Lower leg skin (tissue), 4 donors: ENCODE results near the gene GPR83. TPM values are rescaled to one million over a fixed set of nuclear protein-coding genes. Genes with fewer than 3 reads are reported as not detected.

Experiments
- DNase-seq, 2 donors: peaks; one replicate each; pipeline ENCODE4 v3.0.0-alpha.2; 2019; ENCODE audit warnings: low spot score in 2 of 2
- H3K4me3 ChIP-seq: fragments of 200-600 bp; sonication (generic); 2 replicates; pipeline ENCODE4 v1.5.1; 2017; ENCODE audit warnings: mild to moderate bottlenecking, low read depth; ENCODE audit not compliant: poor library complexity, severe bottlenecking
- POLR2A ChIP-seq, 2 donors: fragments of 450-650 bp; IDR thresholded peaks; one replicate each; pipeline ENCODE4 v1.6.1; 2016 to 2017; ENCODE audit warnings: antibody characterized with exemption in 2 of 2, mild to moderate bottlenecking in 1 of 2, moderate library complexity in 1 of 2
- WGBS, 2 donors: methylation state at CpG; one replicate each; pipeline ENCODE4 v1.1.5; 2018; 5-methylcytosine and 5-hydroxymethylcytosine counted together
- intact Hi-C: fragments of 100-400 bp; cut with DNase I; formaldehyde crosslinking; loops from one replicate; pipeline ENCODE4 v1.15.0; 2023; ENCODE audit warnings: low total_unique reads
- total RNA-seq, 4 donors: library from RNA; depleted of rRNA; stranded (reverse); fragments of >200 nt; gene quantifications; one replicate each; pipeline ENCODE4 v1.1.0, GENCODE V29; 2016
- TF ChIP-seq, protein P1 (sequence below), 3 donors: fragments of 450-650 bp; IDR thresholded peaks; one replicate each; pipeline ENCODE4 v1.5.1; 2016; ENCODE audit warnings: antibody characterized with exemption in 3 of 3, mild to moderate bottlenecking in 3 of 3, moderate library complexity in 2 of 3

The GPR83 gene
- total RNA-seq, 4 donors from 2014 or later = 0.29 TPM; not detected in 3

DNA sequence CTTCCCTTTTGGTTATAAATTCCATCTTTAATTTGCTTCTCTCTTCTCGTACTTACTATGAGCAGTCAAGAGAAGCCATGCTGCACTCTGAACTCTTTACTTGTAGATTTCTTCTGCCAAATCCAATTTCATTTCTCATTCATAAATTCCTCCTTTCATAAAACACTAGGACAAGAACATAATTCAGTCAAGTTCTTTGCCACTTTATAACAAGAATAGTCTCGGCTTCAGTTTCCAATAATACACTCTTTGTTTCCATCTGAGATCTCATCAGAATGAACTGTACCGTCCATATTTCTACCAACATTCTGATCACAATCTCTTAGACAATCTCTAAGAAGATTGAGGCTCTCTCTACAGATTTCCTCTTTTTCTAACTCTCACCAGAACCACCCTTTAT lies 71.7 kb downstream of the GPR83 start:
- no peak for DNase-seq
- intact Hi-C loops = no loop called here
- 77 to 78% methylated on average over 3 of the region's 3 CpGs for WGBS, 2 donors
- TF ChIP-seq, protein P1, sequence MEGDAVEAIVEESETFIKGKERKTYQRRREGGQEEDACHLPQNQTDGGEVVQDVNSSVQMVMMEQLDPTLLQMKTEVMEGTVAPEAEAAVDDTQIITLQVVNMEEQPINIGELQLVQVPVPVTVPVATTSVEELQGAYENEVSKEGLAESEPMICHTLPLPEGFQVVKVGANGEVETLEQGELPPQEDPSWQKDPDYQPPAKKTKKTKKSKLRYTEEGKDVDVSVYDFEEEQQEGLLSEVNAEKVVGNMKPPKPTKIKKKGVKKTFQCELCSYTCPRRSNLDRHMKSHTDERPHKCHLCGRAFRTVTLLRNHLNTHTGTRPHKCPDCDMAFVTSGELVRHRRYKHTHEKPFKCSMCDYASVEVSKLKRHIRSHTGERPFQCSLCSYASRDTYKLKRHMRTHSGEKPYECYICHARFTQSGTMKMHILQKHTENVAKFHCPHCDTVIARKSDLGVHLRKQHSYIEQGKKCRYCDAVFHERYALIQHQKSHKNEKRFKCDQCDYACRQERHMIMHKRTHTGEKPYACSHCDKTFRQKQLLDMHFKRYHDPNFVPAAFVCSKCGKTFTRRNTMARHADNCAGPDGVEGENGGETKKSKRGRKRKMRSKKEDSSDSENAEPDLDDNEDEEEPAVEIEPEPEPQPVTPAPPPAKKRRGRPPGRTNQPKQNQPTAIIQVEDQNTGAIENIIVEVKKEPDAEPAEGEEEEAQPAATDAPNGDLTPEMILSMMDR (IDR thresholded peaks at IDR 0.05) = no peak
- no peak for TF ChIP-seq POLR2A (IDR thresholded peaks at IDR 0.05)
- no peak overlapping the region for H3K4me3 ChIP-seq

DNA sequence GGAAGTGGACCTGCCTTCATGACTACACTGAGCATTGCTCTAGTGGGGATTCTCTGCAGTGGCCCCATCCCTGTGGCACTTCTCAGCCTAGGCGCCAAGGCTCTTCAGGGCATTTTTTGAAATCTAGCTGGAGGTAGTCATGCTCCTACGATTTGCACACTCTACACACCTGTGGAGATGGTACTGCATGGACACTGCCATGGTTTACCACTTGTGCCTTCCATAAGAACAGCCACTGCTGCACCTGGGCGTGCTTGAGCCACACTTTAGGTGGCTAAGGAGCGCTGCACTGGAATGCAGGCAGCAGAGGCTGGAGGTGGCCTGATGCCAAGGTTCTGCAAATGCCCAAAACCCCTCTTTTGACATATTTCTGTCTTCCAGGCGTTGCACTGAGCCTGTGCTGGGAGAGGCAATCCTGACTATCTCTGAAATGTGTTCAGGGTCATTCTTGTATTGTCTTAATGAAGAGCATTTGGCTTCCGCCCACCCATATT lies 72.6 kb downstream of the GPR83 start:
- WGBS, 2 donors = 83 to 86% methylated on average over 6 of the region's 6 CpGs
- TF ChIP-seq POLR2A (IDR thresholded peaks at IDR 0.05) = no peak
- TF ChIP-seq, protein P1 (IDR thresholded peaks at IDR 0.05) = no peak
- DNase-seq = no peak
- intact Hi-C loops = no loop called here
- no peak overlapping the region for H3K4me3 ChIP-seq

Other genes with a start within 250 kb of the GPR83 start
- not detected for gene IZUMO1R, start 96.8 kb downstream of the GPR83 start, total RNA-seq
- 10 to 100 TPM; 11.7 to 25.3 (median 13.4) TPM for gene MRE11, start 92.4 kb upstream of the GPR83 start, total RNA-seq
- 10 to 100 TPM in 3 of 4 donors, 1 to 10 TPM in 1; 7.1 to 19.6 (median 15.4) TPM for gene ANKRD49, start 92.6 kb upstream of the GPR83 start, total RNA-seq
- gene C11orf97, start 111.0 kb upstream of the GPR83 start, total RNA-seq = not detected
- 1 to 10 TPM; 1.2 to 4.5 (median 2.3) TPM for gene FUT4, start 142.5 kb upstream of the GPR83 start, total RNA-seq
- 1 to 10 TPM in 3 of 4 donors, under 1 TPM in 1; 0.67 to 3.3 (median 1.6) TPM for gene PIWIL4, start 165.9 kb upstream of the GPR83 start, total RNA-seq